ENCODE results near the gene PTPRN2. TPM values are rescaled to one million over a fixed set of nuclear protein-coding genes. Genes with fewer than 3 reads are reported as not detected.

Gene PTPRN2
- polyA plus RNA-seq, 1 of the 3 experiments (the other 2 are of a cell fraction) = 4.0 TPM

- H3K36me3 ChIP-seq (replicated peaks in 1 of 2; ENCODE audit: control insufficient read depth in 1 of 2, insufficient read depth in 2 of 2, low read length in 1 of 2) = no peaks in the 10 kb centered on the region
- no peak for TF ChIP-seq CTCF (IDR thresholded peaks at IDR 0.05)
- no peak for TF ChIP-seq ELF1 (IDR thresholded peaks at IDR 0.05)
- H3K9me2 ChIP-seq = no peaks in the 10 kb centered on the region
- H4K20me1 ChIP-seq (ENCODE audit: insufficient read depth) = no peaks in the 10 kb centered on the region
- H3K4me3 ChIP-seq (ENCODE audit: low read depth in 2 of 2, low read length in 1 of 2) = no peak overlapping the region
- no peak for DNase-seq
- no peaks in the 10 kb centered on the region for H3K27me3 ChIP-seq (ENCODE audit: insufficient read depth)
- peaks cover 6% of the 10 kb centered on the region; the same call in 1 of the 2 replicates for H3K9me3 ChIP-seq
- H3K4me2 ChIP-seq = no peak overlapping the region
- ChIA-PET POLR2A (interaction anchor here (0.6 kb wide), 1 partner anchor 29 kb away, joined by 4 read pairs; no protein-coding TSS in a partner anchor), CTCF (interaction anchor here (0.7 to 1.6 kb wide), 4 partner anchors 9 to 42 kb away, joined by 3 to 4 read pairs (median 3); no protein-coding TSS in a partner anchor)
- H3K27ac ChIP-seq (ENCODE audit: low read depth in 2 of 2, low read length in 1 of 2) = peak overlapping the region in 1 of 2 experiments; percentile 51; a peak in 1 of 4 replicates
- peaks cover 0 to 24% of the 10 kb centered on the region in 2 experiments; a peak in 1 of 4 replicates for H3K4me1 ChIP-seq (ENCODE audit: control insufficient read depth in 1 of 2, insufficient read depth in 2 of 2, low read depth in 1 of 2, low read length in 1 of 2)
- no peaks in the 10 kb centered on the region for H3K79me2 ChIP-seq (ENCODE audit: insufficient read depth)
- no peaks in the 10 kb centered on the region for H3F3A ChIP-seq (replicated peaks; ENCODE audit: insufficient read depth)
- no peak overlapping the region for H2AFZ ChIP-seq (ENCODE audit: low read depth)
- no peak overlapping the region for H3K9ac ChIP-seq
- WGBS (ENCODE audit: low lambda C conversion rate) = 37% methylated on average over 17 of the region's 17 CpGs
Measured at GRCh38 chr7:158043551-158044481, 543.8 kb downstream of the PTPRN2 start.

GRCh38 chr7:158042156-158042880 lies 545.3 kb downstream of the PTPRN2 start:
- CTCF ChIA-PET = interaction anchor here (1.0 to 1.2 kb wide), 2 partner anchors 9 to 30 kb away, joined by 3 to 4 read pairs; no protein-coding TSS in a partner anchor

GRCh38 chr7:158040199-158040598 lies 547.4 kb downstream of the PTPRN2 start:
- no peak overlapping the region for H2AFZ ChIP-seq (ENCODE audit: low read depth)
- H3K4me2 ChIP-seq = no peak overlapping the region
- H3K9me3 ChIP-seq = peaks cover under 1% of the 10 kb centered on the region; the same call in 1 of the 2 replicates
- CTCF ChIA-PET = no interaction called here
- no peaks in the 10 kb centered on the region for H3K27me3 ChIP-seq (ENCODE audit: insufficient read depth)
- H3K27ac ChIP-seq (ENCODE audit: low read depth in 2 of 2, low read length in 1 of 2) = no peak overlapping the region
- no peak overlapping the region for H3K4me3 ChIP-seq (ENCODE audit: low read depth in 2 of 2, low read length in 1 of 2)
- no peaks in the 10 kb centered on the region for H3K36me3 ChIP-seq (replicated peaks in 1 of 2; ENCODE audit: control insufficient read depth in 1 of 2, insufficient read depth in 2 of 2, low read length in 1 of 2)
- no peaks in the 10 kb centered on the region for H3K79me2 ChIP-seq (ENCODE audit: insufficient read depth)
- no peaks in the 10 kb centered on the region for H3F3A ChIP-seq (replicated peaks; ENCODE audit: insufficient read depth)
- POLR2A ChIA-PET = no interaction called here
- H3K4me1 ChIP-seq (ENCODE audit: control insufficient read depth in 1 of 2, insufficient read depth in 2 of 2, low read depth in 1 of 2, low read length in 1 of 2) = peaks cover 0 to 19% of the 10 kb centered on the region in 2 experiments; a peak in 1 of 4 replicates
- no peaks in the 10 kb centered on the region for H3K9me2 ChIP-seq
- 43% methylated on average over 6 of the region's 6 CpGs for WGBS (ENCODE audit: low lambda C conversion rate)
- no peaks in the 10 kb centered on the region for H4K20me1 ChIP-seq (ENCODE audit: insufficient read depth)
- DNase-seq = no peak
- H3K9ac ChIP-seq = no peak overlapping the region
- no peak for TF ChIP-seq MAX (IDR thresholded peaks at IDR 0.05; ENCODE audit: low read depth)
- no peak for TF ChIP-seq ZBTB33 (IDR thresholded peaks at IDR 0.05; ENCODE audit: borderline replicate concordance, low read depth)
- TF ChIP-seq REST (IDR thresholded peaks at IDR 0.05; ENCODE audit: low read depth, low read length) = no peak
- TF ChIP-seq MEF2A (IDR thresholded peaks at IDR 0.05; ENCODE audit: borderline replicate concordance, low read depth) = no peak
- no peak for TF ChIP-seq NFIC (IDR thresholded peaks at IDR 0.05; ENCODE audit: borderline replicate concordance)

More at GRCh38 chr7:158042156-158042880, 545.3 kb downstream of the PTPRN2 start:
- H3K9me3 ChIP-seq = peaks cover 6% of the 10 kb centered on the region; the same call in 1 of the 2 replicates
- H3F3A ChIP-seq (replicated peaks; ENCODE audit: insufficient read depth) = no peaks in the 10 kb centered on the region
- TF ChIP-seq MXI1 (IDR thresholded peaks at IDR 0.05; ENCODE audit: low read depth, low read length) (no peak), POLR2AphosphoS5 (IDR thresholded peaks at IDR 0.05; ENCODE audit: low read depth, low read length) (no peak), ELF1 (IDR thresholded peaks at IDR 0.05) (no peak), FOSL2 (IDR thresholded peaks at IDR 0.05; ENCODE audit: borderline replicate concordance, low read depth) (no peak), CHD2 (IDR thresholded peaks at IDR 0.05; ENCODE audit: low read length, partially characterized antibody) (no peak)
- POLR2A ChIA-PET = no interaction called here
- no peaks in the 10 kb centered on the region for H3K36me3 ChIP-seq (replicated peaks in 1 of 2; ENCODE audit: control insufficient read depth in 1 of 2, insufficient read depth in 2 of 2, low read length in 1 of 2)
- no peak overlapping the region for H2AFZ ChIP-seq (ENCODE audit: low read depth)
- H3K27me3 ChIP-seq (ENCODE audit: insufficient read depth) = no peaks in the 10 kb centered on the region
- H4K20me1 ChIP-seq (ENCODE audit: insufficient read depth) = no peaks in the 10 kb centered on the region
- no peak for DNase-seq
- H3K4me3 ChIP-seq (ENCODE audit: low read depth in 2 of 2, low read length in 1 of 2) = no peak overlapping the region
- H3K79me2 ChIP-seq (ENCODE audit: insufficient read depth) = no peaks in the 10 kb centered on the region
- H3K4me2 ChIP-seq = no peak overlapping the region
- H3K27ac ChIP-seq (ENCODE audit: low read depth in 2 of 2, low read length in 1 of 2) = no peak overlapping the region
- 47% methylated on average over 20 of the region's 20 CpGs for WGBS (ENCODE audit: low lambda C conversion rate)
- no peaks in the 10 kb centered on the region for H3K9me2 ChIP-seq
- no peak overlapping the region for H3K9ac ChIP-seq
- H3K4me1 ChIP-seq (ENCODE audit: control insufficient read depth in 1 of 2, insufficient read depth in 2 of 2, low read depth in 1 of 2, low read length in 1 of 2) = peaks cover 0 to 24% of the 10 kb centered on the region in 2 experiments; a peak in 1 of 4 replicates
